Gastrocnemius medialis (tissue), 4 donors: Measurements from ENCODE around the gene VWC2. TPM values are rescaled to one million over a fixed set of nuclear protein-coding genes. Genes with fewer than 3 reads are reported as not detected.

Experiments
- ATAC-seq, 2 donors: fragments of 150-250 bp; one replicate each; pipeline ENCODE4 v1.9.1; 2016
- DNase-seq, 2 donors: peaks; one replicate each; pipeline ENCODE4 v3.0.0-alpha.2; 2019
- H3K27ac ChIP-seq, 4 donors: fragments of 200-600 bp; sonication (generic); 1 replicate in 1 of 4; 2 replicates in 3 of 4; pipeline ENCODE4 v1.5.1; 2016 to 2018; ENCODE audit warnings: mild to moderate bottlenecking in 2 of 4, moderate library complexity in 1 of 4
- H3K27me3 ChIP-seq, 3 donors: fragments of 200-600 bp; sonication (generic) in 2 of 3; 1 replicate in 1 of 3; 2 replicates in 2 of 3; pipeline versions ENCODE4 v1.5.1 to v1.6.0; 2016 to 2019; ENCODE audit warnings: mild to moderate bottlenecking in 1 of 3, moderate library complexity in 1 of 3
- H3K36me3 ChIP-seq, 2 donors: fragments of 200-600 bp; sonication (generic) in 1 of 2; one replicate each; pipeline ENCODE4 v1.5.1; 2017 to 2018
- H3K4me1 ChIP-seq, 2 donors: fragments of 200-600 bp; sonication (generic) in 1 of 2; one replicate each; pipeline ENCODE4 v1.5.1; 2016 to 2017; ENCODE audit warnings: mild to moderate bottlenecking in 2 of 2
- H3K4me3 ChIP-seq, 4 donors: fragments of 200-600 bp; sonication (generic) in 3 of 4; 1 replicate in 1 of 4; 2 replicates in 3 of 4; pipeline ENCODE4 v1.5.1; 2016 to 2019; ENCODE audit warnings: mild to moderate bottlenecking in 2 of 4
- H3K9me3 ChIP-seq, 3 donors: fragments of 200-600 bp; sonication (generic) in 2 of 3; 1 replicate in 1 of 3; 2 replicates in 2 of 3; pipeline ENCODE4 v1.5.1; 2016 to 2019
- POLR2A ChIP-seq, 2 donors: fragments of 450-650 bp; IDR thresholded peaks; one replicate each; pipeline ENCODE4 v1.6.1; 2017; ENCODE audit warnings: antibody characterized with exemption in 2 of 2, mild to moderate bottlenecking in 2 of 2, moderate library complexity in 2 of 2
- in situ Hi-C, 4 donors: fragments of 200-750 bp; cut with MboI; loops; one replicate each; pipeline versions ENCODE4 v1.15.0 to v1.8.0; 2017; ENCODE audit warnings: low sequenced_read_pairs in 4 of 4
- intact Hi-C: fragments of 100-400 bp; cut with DNase I; formaldehyde crosslinking; loops from one replicate; pipeline ENCODE4 v1.15.1; 2023; ENCODE audit warnings: low total_unique reads
- total RNA-seq, 4 donors: library from RNA; depleted of rRNA; stranded (reverse); fragments of >200 nt; gene quantifications; one replicate each; pipeline versions ENCODE4 v1.1.0 to v1.2.3, GENCODE V29; 2016
- TF ChIP-seq, protein P1 (sequence below), 5 experiments: fragments of 450-650 bp in 3 of 5; fragments of 200-600 bp in 2 of 5; sonication (generic) in 2 of 5; IDR thresholded peaks in 4 of 5; conservative IDR thresholded peaks in 1 of 5; 1 replicate in 4 of 5; 2 replicates in 1 of 5; pipeline ENCODE4 v1.5.1; 2016 to 2019; ENCODE audit warnings: antibody characterized with exemption in 5 of 5, mild to moderate bottlenecking in 3 of 5, moderate library complexity in 3 of 5

VWC2 gene
- total RNA-seq, 4 donors from 2014 or later = not detected

DNA sequence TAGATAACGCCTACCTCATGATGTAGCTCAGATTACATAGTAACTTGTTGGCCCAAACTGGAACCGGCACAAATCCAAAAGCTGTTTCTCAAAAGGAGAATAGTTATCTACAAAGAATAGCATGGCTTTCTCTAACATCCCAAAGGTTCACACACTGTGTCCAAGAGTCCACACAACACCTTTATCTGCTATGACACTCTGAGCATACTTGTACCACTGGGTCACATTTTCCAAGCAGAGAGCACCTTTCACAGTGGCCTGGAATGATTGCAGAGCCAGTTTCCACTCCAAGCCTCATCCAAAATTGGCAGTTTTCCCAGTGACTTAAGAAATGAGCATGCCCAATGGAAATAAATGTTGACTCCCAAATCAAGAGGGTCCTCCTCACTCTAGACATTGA is 155.3 kb downstream of the VWC2 start:
- no peak overlapping the region for H3K27ac ChIP-seq
- no peaks in the 10 kb centered on the region for H3K27me3 ChIP-seq
- in situ Hi-C loops = no loop called here
- H3K36me3 ChIP-seq = no peaks in the 10 kb centered on the region
- no peaks in the 10 kb centered on the region for H3K9me3 ChIP-seq
- DNase-seq (no peak), ATAC-seq (no peak)
- no peak overlapping the region for H3K4me3 ChIP-seq
- no peaks in the 10 kb centered on the region for H3K4me1 ChIP-seq
- no peak for TF ChIP-seq POLR2A (IDR thresholded peaks at IDR 0.05)
- TF ChIP-seq, protein P1, sequence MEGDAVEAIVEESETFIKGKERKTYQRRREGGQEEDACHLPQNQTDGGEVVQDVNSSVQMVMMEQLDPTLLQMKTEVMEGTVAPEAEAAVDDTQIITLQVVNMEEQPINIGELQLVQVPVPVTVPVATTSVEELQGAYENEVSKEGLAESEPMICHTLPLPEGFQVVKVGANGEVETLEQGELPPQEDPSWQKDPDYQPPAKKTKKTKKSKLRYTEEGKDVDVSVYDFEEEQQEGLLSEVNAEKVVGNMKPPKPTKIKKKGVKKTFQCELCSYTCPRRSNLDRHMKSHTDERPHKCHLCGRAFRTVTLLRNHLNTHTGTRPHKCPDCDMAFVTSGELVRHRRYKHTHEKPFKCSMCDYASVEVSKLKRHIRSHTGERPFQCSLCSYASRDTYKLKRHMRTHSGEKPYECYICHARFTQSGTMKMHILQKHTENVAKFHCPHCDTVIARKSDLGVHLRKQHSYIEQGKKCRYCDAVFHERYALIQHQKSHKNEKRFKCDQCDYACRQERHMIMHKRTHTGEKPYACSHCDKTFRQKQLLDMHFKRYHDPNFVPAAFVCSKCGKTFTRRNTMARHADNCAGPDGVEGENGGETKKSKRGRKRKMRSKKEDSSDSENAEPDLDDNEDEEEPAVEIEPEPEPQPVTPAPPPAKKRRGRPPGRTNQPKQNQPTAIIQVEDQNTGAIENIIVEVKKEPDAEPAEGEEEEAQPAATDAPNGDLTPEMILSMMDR (IDR thresholded peaks at IDR 0.05 in 4 of 5, conservative IDR thresholded peaks at IDR 0.05 in 1 of 5) = no peak
- intact Hi-C loops = no loop called here

- no peak for TF ChIP-seq POLR2A (IDR thresholded peaks at IDR 0.05)
- TF ChIP-seq, protein P1 (IDR thresholded peaks at IDR 0.05 in 4 of 5, conservative IDR thresholded peaks at IDR 0.05 in 1 of 5) = no peak
- Histone ChIP-seq H3K36me3 (no peaks in the 10 kb centered on the region), H3K27me3 (no peaks in the 10 kb centered on the region), H3K27ac (no peak overlapping the region), H3K4me1 (no peaks in the 10 kb centered on the region), H3K9me3 (no peaks in the 10 kb centered on the region), H3K4me3 (no peak overlapping the region)
- ATAC-seq (no peak), DNase-seq (no peak)
- in situ Hi-C loops = no loop called here
- intact Hi-C loops = no loop called here
Measured at GRCh38 chr7:49931627-49932026, 158.2 kb downstream of the VWC2 start.

GRCh38 chr7:49937608-49938007 is 164.2 kb downstream of the VWC2 start:
- Histone ChIP-seq H3K9me3 (no peaks in the 10 kb centered on the region), H3K27ac (no peak overlapping the region), H3K4me3 (no peak overlapping the region), H3K27me3 (no peaks in the 10 kb centered on the region), H3K36me3 (no peaks in the 10 kb centered on the region), H3K4me1 (no peaks in the 10 kb centered on the region)
- no peak for TF ChIP-seq POLR2A (IDR thresholded peaks at IDR 0.05)
- TF ChIP-seq, protein P1 (IDR thresholded peaks at IDR 0.05 in 4 of 5, conservative IDR thresholded peaks at IDR 0.05 in 1 of 5) = no peak
- in situ Hi-C loops = no loop called here
- DNase-seq (no peak), ATAC-seq (no peak)
- intact Hi-C loops = no loop called here
